Jurkat, Clone E6-1 (cell line): ENCODE measurements around the gene ERN1.

ENCODE experiments used
- DNase-seq: peaks from one replicate; pipeline ENCODE4 v3.0.0-alpha.2; 2011; ENCODE audit warnings: low read depth, low spot score
- H3K4me3 ChIP-seq: 2 replicates; pipeline ENCODE4 v1.5.1; 2011; ENCODE audit warnings: mild to moderate bottlenecking, low read length, control low read depth, moderate library complexity

Gene ERN1

DNA sequence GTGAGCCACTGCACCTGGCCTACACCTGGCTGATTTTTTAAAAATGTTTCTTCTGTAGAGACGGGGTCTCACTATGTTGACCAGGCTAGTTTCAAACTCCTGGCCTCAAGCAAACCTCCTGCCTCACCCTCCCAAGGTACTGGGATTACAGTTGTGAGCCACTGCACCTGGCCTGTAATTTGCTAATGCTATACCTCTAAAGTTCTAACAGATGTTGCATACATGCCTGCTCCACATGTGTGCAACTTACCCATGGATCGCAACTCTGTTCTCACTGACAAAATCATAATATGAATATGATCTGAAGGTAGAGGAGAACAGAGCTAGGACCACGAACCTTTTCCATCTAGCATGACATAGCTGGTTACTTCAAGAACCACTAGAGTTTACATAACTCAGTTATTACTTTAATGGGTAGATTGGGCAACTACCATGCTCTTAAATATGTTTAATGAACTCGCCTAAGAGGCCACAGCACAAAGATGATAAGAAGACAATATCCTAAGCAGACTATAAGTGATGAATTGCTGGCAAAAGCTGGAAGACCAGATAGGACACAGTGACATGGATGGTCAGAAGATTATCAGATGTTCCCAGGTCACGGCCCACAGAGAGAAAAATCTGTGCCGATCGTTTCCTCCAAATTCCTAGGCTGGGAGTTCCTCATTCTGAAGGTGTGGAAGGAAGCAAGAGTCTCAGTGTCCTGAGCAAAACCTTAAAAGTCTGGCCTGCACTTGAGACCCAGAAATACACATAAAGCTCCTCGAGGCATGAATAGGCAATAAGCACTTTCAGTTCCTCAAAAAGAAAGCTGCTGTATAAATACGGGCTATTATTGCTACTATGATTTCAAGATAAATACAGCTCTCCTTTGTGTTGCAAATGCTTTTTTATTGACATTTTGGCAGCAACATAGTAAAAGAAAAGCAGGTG, 55.9 kb downstream of the ERN1 start:
- no peak overlapping the region for H3K4me3 ChIP-seq
- no peak for DNase-seq

GRCh38 chr17:64071111-64071510, 58.8 kb downstream of the ERN1 start:
- H3K4me3 ChIP-seq = no peak overlapping the region
- no peak for DNase-seq

GRCh38 chr17:64070213-64070612, 59.7 kb downstream of the ERN1 start:
- H3K4me3 ChIP-seq = no peak overlapping the region
- no peak for DNase-seq

DNA sequence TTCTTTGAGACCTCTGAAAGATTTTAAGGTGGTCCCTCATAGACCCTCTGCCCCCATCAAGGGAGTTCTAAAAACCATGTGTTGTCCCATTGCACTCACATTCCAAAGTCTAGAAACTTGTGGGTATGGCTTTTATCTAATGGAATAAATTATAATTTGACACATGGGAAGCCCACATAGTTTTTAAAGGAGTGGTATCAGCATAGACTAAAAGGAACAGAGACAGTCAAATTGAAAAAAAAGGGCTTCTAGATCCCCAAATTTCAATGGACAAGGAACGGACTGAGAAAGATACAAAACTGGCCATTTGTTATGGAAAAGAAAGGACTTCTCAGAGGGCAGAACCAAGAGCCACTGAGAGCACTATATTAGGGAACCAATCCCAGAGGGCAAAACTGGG, 60.8 kb downstream of the ERN1 start:
- no peak for DNase-seq
- H3K4me3 ChIP-seq = no peak overlapping the region

DNA sequence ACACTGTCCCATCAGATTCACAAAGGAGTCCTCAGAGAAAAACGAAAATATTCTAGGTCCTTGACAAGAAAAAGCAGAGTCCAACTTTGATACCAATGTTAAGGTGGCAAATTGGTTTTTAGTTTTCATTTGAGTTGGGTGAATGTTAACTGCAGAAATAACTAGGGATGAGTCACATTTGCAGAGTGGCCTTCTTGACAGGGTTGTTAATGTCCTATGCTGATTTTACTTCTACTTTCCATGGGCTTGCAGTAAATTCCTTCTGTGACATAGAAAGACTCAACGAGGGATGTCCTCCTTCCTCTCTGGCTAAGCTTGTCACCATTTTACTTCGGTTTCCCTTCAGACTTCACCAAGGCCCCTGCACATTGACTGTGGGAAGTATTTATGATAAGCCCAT, 62.3 kb downstream of the ERN1 start:
- DNase-seq = no peak
- H3K4me3 ChIP-seq = no peak overlapping the region

DNA sequence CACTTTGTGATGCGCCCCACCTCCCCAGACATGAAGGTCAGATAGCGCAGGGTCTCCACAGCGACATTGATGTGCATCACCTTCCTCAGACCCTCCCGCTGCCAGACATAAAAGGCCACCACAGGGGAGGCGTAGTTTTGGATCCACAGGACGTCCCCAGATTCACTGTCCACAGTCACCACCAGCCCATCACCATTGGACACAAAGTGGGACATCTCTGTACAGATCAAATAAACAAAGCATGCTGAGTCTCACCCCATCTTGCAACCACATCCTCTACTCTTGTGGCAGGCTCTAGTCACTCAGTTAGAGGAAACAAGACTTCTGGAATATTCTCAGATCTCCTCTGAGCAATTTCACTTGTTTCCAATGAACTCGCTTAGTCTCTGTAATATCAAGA, 63.2 kb downstream of the ERN1 start:
- DNase-seq = peak; percentile 69
- no peak overlapping the region for H3K4me3 ChIP-seq

- no peak for DNase-seq
- no peak overlapping the region for H3K4me3 ChIP-seq
These were observed 64.8 kb downstream of the ERN1 start for GRCh38 chr17:64065161-64065560.

- no peak for DNase-seq
- H3K4me3 ChIP-seq = no peak overlapping the region
These were observed 65.6 kb downstream of the ERN1 start for GRCh38 chr17:64064331-64064730.

DNA sequence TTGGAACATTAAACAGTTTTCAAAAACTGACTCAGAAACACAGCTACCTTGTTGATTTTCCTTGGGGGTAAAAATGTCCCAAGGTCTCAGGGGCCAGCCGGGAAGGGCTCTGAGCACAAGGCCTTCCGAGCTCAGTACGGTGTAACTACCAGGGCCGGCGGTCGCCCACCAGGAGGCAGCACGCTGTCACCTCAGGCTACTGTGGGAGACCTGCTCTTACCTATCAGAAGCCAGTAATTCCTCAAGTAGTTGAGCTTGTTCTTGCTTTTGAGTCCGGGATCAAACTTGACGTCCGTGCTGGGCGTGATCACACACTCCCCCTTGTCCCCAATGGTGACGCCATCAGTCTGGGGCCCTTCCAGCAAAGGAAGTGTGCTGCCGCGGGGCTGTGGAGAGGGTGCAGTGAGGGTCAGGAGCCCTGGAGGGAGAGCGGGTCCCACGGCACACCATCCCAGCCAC, 66.1 kb downstream of the ERN1 start:
- no peak overlapping the region for H3K4me3 ChIP-seq
- DNase-seq = no peak

DNA sequence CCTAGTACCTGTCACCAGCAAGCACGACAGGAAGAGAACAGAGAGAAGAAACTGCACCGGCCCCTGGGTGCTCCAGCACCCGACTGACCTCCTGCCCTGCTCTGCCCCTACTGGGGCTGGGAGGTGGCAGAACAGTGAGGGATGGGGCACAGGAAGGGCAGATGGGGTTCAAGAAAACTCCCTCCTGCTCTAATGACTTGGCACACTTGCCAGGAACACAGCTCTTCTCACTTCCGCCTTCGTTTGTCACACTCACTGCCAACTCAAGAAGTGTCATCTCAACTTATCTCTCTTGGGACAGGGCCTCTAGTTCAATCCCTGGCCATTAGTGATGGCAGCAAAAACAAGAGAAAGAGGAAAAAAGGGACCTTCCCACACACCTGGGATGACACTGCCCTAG, 66.9 kb downstream of the ERN1 start:
- no peak for DNase-seq
- no peak overlapping the region for H3K4me3 ChIP-seq

GRCh38 chr17:64061178-64061898, 68.6 kb downstream of the ERN1 start:
- no peak for DNase-seq
- no peak overlapping the region for H3K4me3 ChIP-seq

DNA sequence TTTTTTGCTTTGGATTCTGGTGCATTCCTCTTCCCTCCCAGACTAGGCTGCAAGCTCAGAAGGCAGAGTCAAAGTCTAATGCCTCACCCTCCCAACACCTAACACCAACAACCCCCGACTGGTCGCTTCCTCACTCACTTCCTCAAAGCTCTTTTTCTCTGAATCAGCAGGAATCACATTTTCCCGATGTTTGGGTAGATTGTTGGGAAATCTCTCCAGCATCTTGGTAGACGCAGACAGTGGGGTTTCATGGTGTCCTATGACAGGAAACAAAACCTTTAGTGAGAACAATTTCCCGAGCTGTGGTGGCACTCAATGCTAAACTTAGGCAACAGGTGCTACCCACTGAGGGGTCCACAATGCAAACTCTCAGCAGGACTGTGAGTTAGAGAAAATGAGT, 69.6 kb downstream of the ERN1 start:
- H3K4me3 ChIP-seq = no peak overlapping the region
- no peak for DNase-seq

GRCh38 chr17:64059756-64060155, 70.2 kb downstream of the ERN1 start:
- H3K4me3 ChIP-seq = no peak overlapping the region
- DNase-seq = no peak

GRCh38 chr17:64058621-64059020, 71.3 kb downstream of the ERN1 start:
- peak; percentile 46 for DNase-seq
- H3K4me3 ChIP-seq = no peak overlapping the region

DNA sequence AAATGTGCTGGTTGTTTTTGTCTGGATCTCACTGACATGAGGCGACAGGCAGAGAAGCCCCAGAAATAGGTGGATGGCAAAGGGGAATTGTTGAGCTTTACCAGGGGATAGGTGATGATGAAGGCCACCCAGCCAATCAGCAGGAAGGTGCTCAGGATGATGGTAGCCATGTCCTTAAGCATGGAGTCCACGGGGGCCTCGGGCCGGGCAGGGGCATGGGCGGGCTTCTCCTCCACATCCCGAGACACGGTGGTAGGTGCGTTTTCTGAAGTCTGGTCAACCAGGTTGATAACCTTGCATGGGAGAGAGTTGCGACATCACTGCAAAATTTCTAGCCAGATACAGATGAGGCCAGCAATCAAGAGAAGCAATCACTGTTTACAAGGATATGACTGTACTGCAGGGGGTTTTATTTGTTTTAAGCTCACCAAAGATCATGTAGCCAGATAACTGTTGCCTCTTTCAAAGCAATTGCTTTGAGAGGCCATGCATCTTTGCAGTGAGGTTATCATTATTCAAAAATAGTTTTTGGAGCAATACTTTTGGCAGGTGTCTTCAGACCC, 72.2 kb downstream of the ERN1 start:
- DNase-seq = no peak
- H3K4me3 ChIP-seq = no peak overlapping the region

DNA sequence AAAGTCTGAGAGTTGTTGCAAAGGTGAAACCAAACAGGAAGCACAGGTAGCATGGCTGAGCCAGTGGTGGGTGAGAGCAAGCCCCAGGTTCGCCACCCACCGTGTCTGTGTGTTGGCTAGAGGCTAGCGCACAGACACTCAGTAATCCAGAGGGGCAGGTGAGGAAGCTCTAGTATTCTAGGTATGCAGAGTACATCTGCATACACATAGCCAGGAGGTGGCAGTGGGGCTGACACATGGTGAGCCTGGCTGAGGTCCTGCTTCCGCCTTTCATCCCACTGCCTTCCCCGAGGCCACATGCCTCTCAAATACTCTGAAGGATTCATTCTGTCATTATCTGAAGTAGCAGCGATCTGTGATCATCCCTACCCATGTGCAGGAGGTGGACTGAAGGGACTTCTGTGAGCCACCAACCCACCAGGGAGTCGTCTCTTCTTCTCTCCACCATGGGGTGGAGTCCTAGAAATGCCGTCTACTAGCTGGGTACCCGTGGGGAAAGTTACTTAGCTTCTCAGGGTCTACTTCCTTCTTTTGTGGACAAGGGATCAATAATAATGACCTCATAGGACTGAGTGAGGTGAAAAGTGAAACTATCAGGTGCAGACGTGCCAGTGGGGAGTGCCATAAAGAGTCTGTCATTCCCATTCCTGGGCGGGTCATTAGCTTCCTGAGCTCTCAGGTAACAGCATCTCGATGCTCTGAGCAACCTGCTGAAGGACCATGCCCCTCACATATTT, 73.5 kb downstream of the ERN1 start:
- H3K4me3 ChIP-seq = no peak overlapping the region
- DNase-seq = no peak

DNA sequence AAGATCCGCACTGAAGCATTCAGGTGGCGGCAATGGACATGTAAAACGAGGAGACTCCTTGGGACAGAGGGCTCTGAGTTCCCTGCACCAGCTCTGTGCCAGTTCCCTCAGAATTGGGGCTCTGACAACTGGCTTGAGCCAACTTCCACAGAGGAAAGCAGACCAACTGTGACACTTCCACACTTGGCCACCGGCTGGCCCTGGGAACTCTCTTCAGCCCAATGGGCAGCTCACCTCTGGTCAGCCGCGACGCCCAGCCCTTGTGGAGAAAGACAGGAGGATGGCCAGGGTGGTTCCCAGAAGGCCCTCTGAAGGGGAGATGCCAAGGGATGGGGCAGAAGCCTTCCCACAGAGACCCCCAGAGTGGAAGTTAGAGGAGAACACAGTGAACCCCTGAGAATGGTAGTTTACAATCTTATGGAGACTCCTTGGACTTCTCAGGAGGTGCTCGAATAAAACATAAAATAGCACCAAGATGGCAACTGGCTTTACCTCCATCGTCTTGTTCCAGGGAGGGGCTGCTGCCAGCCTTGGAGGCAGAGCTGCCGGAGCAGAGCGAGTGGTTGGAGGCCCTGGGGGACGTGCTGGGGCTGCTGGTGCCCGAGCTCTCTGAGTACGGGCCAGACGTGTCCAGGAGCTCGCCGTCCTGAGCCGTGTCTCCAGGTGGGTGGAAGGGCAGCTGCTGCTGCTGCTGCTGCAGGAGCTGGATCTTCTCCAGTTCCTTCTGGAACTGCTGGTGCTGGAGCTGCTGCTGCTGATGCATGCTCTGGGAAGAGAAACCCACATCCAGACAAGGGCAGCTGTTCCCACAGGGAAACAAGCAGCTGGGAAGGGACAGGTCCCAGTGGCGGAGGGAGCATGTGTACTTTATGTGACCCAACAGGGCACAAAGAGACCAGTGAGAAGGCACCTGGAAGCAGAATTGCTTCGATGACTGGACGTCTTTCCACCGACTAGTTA, 74.5 kb downstream of the ERN1 start:
- DNase-seq = no peak
- no peak overlapping the region for H3K4me3 ChIP-seq

- no peak for DNase-seq
- no peak overlapping the region for H3K4me3 ChIP-seq
These were observed 75.6 kb downstream of the ERN1 start for GRCh38 chr17:64054304-64054703.
